Gastrocnemius medialis (tissue), 4 donors: ENCODE data around the gene OR2A25.
A peak's percentile ranks its signal among the peaks of the same experiment; 100 is the strongest.

Experiments used
- CTCF ChIP-seq, 5 experiments: fragments of 450-650 bp in 3 of 5; fragments of 200-600 bp in 2 of 5; sonication (generic) in 2 of 5; IDR thresholded peaks in 4 of 5; conservative IDR thresholded peaks in 1 of 5; 1 replicate in 4 of 5; 2 replicates in 1 of 5; pipeline ENCODE4 v1.5.1; 2016 to 2019; ENCODE audit warnings: antibody characterized with exemption in 5 of 5, mild to moderate bottlenecking in 3 of 5, moderate library complexity in 3 of 5
- POLR2A ChIP-seq, 2 donors: fragments of 450-650 bp; IDR thresholded peaks; one replicate each; pipeline ENCODE4 v1.6.1; 2017; ENCODE audit warnings: antibody characterized with exemption in 2 of 2, mild to moderate bottlenecking in 2 of 2, moderate library complexity in 2 of 2

- TF ChIP-seq CTCF (IDR thresholded peaks at IDR 0.05 in 4 of 5, conservative IDR thresholded peaks at IDR 0.05 in 1 of 5) (peak in 4 of 5 experiments; percentile 27 to 43 (median 35)), POLR2A (IDR thresholded peaks at IDR 0.05) (no peak)
Measured at GRCh38 chr7:144027070-144027469, 42.5 kb upstream of the OR2A25 start.
